GM19372 (cell line): ENCODE results near the gene OR56A4.
"Not testable (repeated sequence)": the region's sequence is repeated elsewhere in the genome, so short reads cannot be mapped to it uniquely, and the experiment has no call there.

Source experiments
- ATAC-seq: cut with Tn5 transposase; IDR thresholded peaks from one replicate; pipeline ENCODE4 v1.9.1; 2021; ENCODE audit warnings: mild to moderate bottlenecking, low read depth, moderate library complexity; ENCODE audit not compliant: unreplicated experiment

The OR56A4 gene

GRCh38 chr11:5966958-5967357, 39.8 kb downstream of the OR56A4 start:
- ATAC-seq: no peak

- ATAC-seq: not testable (repeated sequence)
Measured at GRCh38 chr11:5960704-5961320, 45.9 kb downstream of the OR56A4 start.

- ATAC-seq: no peak
Measured at GRCh38 chr11:5955586-5955985, 51.2 kb downstream of the OR56A4 start.
